ENCODE results near the gene HNRNPA2B1. TPM values are rescaled to one million over a fixed set of nuclear protein-coding genes. Genes with fewer than 3 reads are reported as not detected.

The HNRNPA2B1 gene
- total RNA-seq, result 100 to 1,000 TPM; 450 to 466 TPM
- 100 to 1,000 TPM; 475 to 700 TPM for polyA plus RNA-seq

GRCh38 chr7:26200444-26201246 is at the start of gene HNRNPA2B1:
TSS of gene HNRNPA2B1 (minus strand) at chr7:26200746. CDS start at chr7:26200577, 169 bp downstream.
- Histone ChIP-seq H3K27ac (ENCODE audit: low read depth, low read length) (peak within 1 kb of the TSS; percentile 98), H3K4me3 (ENCODE audit: low read length in 2 of 2) (peak within 1 kb of the TSS; percentile 80 to 89), H3K36me3 (ENCODE audit: insufficient read depth, low read length) (peaks cover 21% of the 10 kb centered on the region), H3K9me3 (ENCODE audit: control insufficient read depth in 1 of 2, low read length in 2 of 2) (no peaks in the 10 kb centered on the region), H3K27me3 (ENCODE audit: insufficient read depth, low read length) (no peaks in the 10 kb centered on the region), H3K4me1 (ENCODE audit: insufficient read depth, low read length) (peaks cover 56% of the 10 kb centered on the region)
- ChIA-PET POLR2A (ENCODE audit: partially characterized antibody) (interaction anchor here (0.6 to 13.1 kb wide), 46 partner anchors 9 to 1540 kb away, joined by 3 to 369 read pairs (median 6); partner anchors contain the start of genes CYCS, NFE2L3, OSBPL3 and SNX10), CTCF (ENCODE audit: partially characterized antibody) (interaction anchor here (0.8 to 9.9 kb wide), 9 partner anchors 8 to 169 kb away, joined by 3 to 212 read pairs (median 5); partner anchors contain the start of genes NFE2L3 and SNX10)
- peak; percentile 98 to 100 (median 99) for DNase-seq
- Mint-ChIP-seq H3K36me3 (peaks cover 42 to 71% of the 10 kb centered on the region in 2 donors), H3K27ac (peak within 1 kb of the TSS; percentile 99 to 100 (median 100)), H3K4me3 (peak within 1 kb of the TSS; percentile 99 to 100 (median 100)), H3K27me3 (peaks cover 0 to 4% of the 10 kb centered on the region in 2 donors), H3K4me1 (peaks cover 38 to 76% (median 46%) of the 10 kb centered on the region in 4 donors), H3K9me3 (peaks cover 0 to 18% (median 4%) of the 10 kb centered on the region in 8 donors)
- intact Hi-C loops (cut with micrococcal nuclease), result loop anchor here (1.0 to 5.0 kb wide), 4 partner anchors 48 to 467 kb away; partner anchors contain the start of genes NFE2L3 and SNX10

GRCh38 chr7:26250239-26250638 is 49.7 kb upstream of the HNRNPA2B1 start:
- Histone ChIP-seq H3K4me1 (ENCODE audit: insufficient read depth, low read length) (no peaks in the 10 kb centered on the region), H3K4me3 (ENCODE audit: low read length in 2 of 2) (no peak overlapping the region), H3K36me3 (ENCODE audit: insufficient read depth, low read length) (no peaks in the 10 kb centered on the region), H3K9me3 (ENCODE audit: control insufficient read depth in 1 of 2, low read length in 2 of 2) (no peaks in the 10 kb centered on the region), H3K27me3 (ENCODE audit: insufficient read depth, low read length) (no peaks in the 10 kb centered on the region), H3K27ac (ENCODE audit: low read depth, low read length) (no peak overlapping the region)
- Mint-ChIP-seq H3K36me3 (no peaks in the 10 kb centered on the region), H3K27me3 (no peaks in the 10 kb centered on the region), H3K4me3 (no peak overlapping the region), H3K9me3 (no peaks in the 10 kb centered on the region), H3K4me1 (peaks cover 0 to 1% (median 0%) of the 10 kb centered on the region in 4 donors), H3K27ac (peak overlapping the region in 2 of 7 donors; percentile 50 to 74)
- ChIA-PET CTCF (ENCODE audit: partially characterized antibody) (no interaction called here), POLR2A (ENCODE audit: partially characterized antibody) (interaction anchor here (1.4 kb wide), 1 partner anchor 50 kb away, joined by 5 read pairs; no protein-coding TSS in a partner anchor)
- DNase-seq, result peak in 2 of 5 donors; percentile 1 to 2
- intact Hi-C loops (cut with micrococcal nuclease), result no loop called here

DNA sequence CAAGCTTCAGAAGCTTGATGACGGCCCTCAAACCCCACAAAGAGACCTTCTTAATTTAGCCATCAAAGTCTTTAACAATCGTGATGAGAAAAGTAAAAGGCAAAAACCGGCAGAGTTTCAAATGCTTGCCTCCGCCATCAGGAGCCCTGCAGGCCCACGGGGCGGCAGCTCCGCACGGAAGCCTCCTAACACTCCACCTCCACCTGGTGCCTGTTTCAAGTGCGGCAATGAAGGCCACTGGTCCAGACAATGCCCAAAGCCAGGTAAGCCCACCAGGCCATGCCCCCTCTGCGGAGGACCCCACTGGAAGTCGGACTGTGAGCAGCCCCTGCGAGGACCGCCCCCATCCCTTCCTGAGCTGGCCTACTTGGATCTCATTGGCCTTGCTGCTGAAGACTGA is 44.6 kb upstream of the HNRNPA2B1 start:
- H3K4me1 Mint-ChIP-seq, result peaks cover 0 to 1% (median 0%) of the 10 kb centered on the region in 4 donors
- no peaks in the 10 kb centered on the region for H3K9me3 ChIP-seq (ENCODE audit: control insufficient read depth in 1 of 2, low read length in 2 of 2)
- intact Hi-C loops (cut with micrococcal nuclease), result no loop called here
- H3K9me3 Mint-ChIP-seq, result no peaks in the 10 kb centered on the region
- H3K27ac ChIP-seq (ENCODE audit: low read depth, low read length), result no peak overlapping the region
- H3K27ac Mint-ChIP-seq, result no peak overlapping the region
- H3K36me3 Mint-ChIP-seq, result no peaks in the 10 kb centered on the region
- no peaks in the 10 kb centered on the region for H3K4me1 ChIP-seq (ENCODE audit: insufficient read depth, low read length)
- no peaks in the 10 kb centered on the region for H3K36me3 ChIP-seq (ENCODE audit: insufficient read depth, low read length)
- H3K4me3 ChIP-seq (ENCODE audit: low read length in 2 of 2), result no peak overlapping the region
- H3K27me3 ChIP-seq (ENCODE audit: insufficient read depth, low read length), result no peaks in the 10 kb centered on the region
- POLR2A ChIA-PET (ENCODE audit: partially characterized antibody), result no interaction called here
- CTCF ChIA-PET (ENCODE audit: partially characterized antibody), result interaction anchor here (0.8 kb wide), 1 partner anchor 41 kb away, joined by 3 read pairs; no protein-coding TSS in a partner anchor
- no peak for DNase-seq
- no peak overlapping the region for H3K4me3 Mint-ChIP-seq
- H3K27me3 Mint-ChIP-seq, result peaks cover 0 to 5% of the 10 kb centered on the region in 2 donors

GRCh38 chr7:26238032-26238431 is 37.5 kb upstream of the HNRNPA2B1 start:
- no peak for DNase-seq
- Histone ChIP-seq H3K36me3 (ENCODE audit: insufficient read depth, low read length) (no peaks in the 10 kb centered on the region), H3K27ac (ENCODE audit: low read depth, low read length) (no peak overlapping the region), H3K4me3 (ENCODE audit: low read length in 2 of 2) (no peak overlapping the region), H3K4me1 (ENCODE audit: insufficient read depth, low read length) (no peaks in the 10 kb centered on the region), H3K9me3 (ENCODE audit: control insufficient read depth in 1 of 2, low read length in 2 of 2) (no peaks in the 10 kb centered on the region), H3K27me3 (ENCODE audit: insufficient read depth, low read length) (no peaks in the 10 kb centered on the region)
- ChIA-PET CTCF (ENCODE audit: partially characterized antibody) (interaction anchor here (0.7 to 1.6 kb wide), 3 partner anchors 10 to 53 kb away, joined by 3 to 4 read pairs (median 3); no protein-coding TSS in a partner anchor), POLR2A (ENCODE audit: partially characterized antibody) (no interaction called here)
- intact Hi-C loops (cut with micrococcal nuclease), result no loop called here
- H3K4me1 Mint-ChIP-seq, result no peaks in the 10 kb centered on the region
- no peak overlapping the region for H3K4me3 Mint-ChIP-seq
- peaks cover 0 to 2% of the 10 kb centered on the region in 2 donors for H3K27me3 Mint-ChIP-seq
- no peak overlapping the region for H3K27ac Mint-ChIP-seq
- H3K36me3 Mint-ChIP-seq, result no peaks in the 10 kb centered on the region
- no peaks in the 10 kb centered on the region for H3K9me3 Mint-ChIP-seq

DNA sequence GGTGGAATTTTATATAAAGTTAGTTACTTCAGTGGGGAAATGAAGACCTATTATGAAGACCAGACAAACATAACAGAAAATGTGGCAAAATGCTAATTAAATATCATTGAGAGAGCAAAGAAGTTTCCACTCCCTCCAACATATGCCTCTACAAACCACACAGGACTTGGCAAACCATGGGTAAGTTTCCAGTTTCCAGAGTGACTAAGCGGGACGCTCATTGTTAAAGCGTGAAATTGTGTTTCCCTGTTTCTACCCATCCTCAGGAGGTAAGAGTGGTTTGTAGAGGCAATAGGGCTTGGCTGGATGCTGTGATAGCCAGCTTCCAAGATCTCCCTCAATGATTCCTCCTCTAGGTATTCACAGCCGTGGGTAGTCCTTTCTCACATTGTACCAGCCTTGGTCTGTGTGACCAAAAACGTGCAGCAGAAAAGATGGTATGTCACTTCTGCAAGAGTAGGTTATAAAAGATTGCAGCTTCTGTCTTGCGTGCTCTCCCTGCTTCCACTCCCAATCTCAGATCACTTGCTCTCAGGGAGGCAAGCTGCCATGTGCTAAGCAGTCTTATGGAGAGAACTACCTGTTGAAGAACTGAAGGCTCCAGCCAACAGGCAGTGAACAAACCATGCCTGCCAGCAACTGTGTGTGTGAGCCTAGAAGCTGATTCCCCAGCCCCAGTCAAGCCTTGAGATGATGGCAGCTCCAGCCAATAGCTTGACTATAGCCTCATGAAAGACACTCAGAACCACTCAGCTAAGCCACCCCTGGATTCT is 36.7 kb upstream of the HNRNPA2B1 start:
- Mint-ChIP-seq H3K4me3 (no peak overlapping the region), H3K36me3 (no peaks in the 10 kb centered on the region), H3K4me1 (no peaks in the 10 kb centered on the region), H3K27me3 (no peaks in the 10 kb centered on the region), H3K27ac (no peak overlapping the region), H3K9me3 (no peaks in the 10 kb centered on the region)
- POLR2A ChIA-PET (ENCODE audit: partially characterized antibody), result no interaction called here
- H3K4me3 ChIP-seq (ENCODE audit: low read length in 2 of 2), result no peak overlapping the region
- no peak for DNase-seq
- H3K27ac ChIP-seq (ENCODE audit: low read depth, low read length), result no peak overlapping the region
- no peaks in the 10 kb centered on the region for H3K9me3 ChIP-seq (ENCODE audit: control insufficient read depth in 1 of 2, low read length in 2 of 2)
- no peaks in the 10 kb centered on the region for H3K36me3 ChIP-seq (ENCODE audit: insufficient read depth, low read length)
- no peaks in the 10 kb centered on the region for H3K27me3 ChIP-seq (ENCODE audit: insufficient read depth, low read length)
- CTCF ChIA-PET (ENCODE audit: partially characterized antibody), result interaction anchor here (0.9 to 1.4 kb wide), 2 partner anchors 9 to 133 kb away, joined by 3 read pairs; no protein-coding TSS in a partner anchor
- H3K4me1 ChIP-seq (ENCODE audit: insufficient read depth, low read length), result no peaks in the 10 kb centered on the region
- intact Hi-C loops (cut with micrococcal nuclease), result no loop called here

DNA sequence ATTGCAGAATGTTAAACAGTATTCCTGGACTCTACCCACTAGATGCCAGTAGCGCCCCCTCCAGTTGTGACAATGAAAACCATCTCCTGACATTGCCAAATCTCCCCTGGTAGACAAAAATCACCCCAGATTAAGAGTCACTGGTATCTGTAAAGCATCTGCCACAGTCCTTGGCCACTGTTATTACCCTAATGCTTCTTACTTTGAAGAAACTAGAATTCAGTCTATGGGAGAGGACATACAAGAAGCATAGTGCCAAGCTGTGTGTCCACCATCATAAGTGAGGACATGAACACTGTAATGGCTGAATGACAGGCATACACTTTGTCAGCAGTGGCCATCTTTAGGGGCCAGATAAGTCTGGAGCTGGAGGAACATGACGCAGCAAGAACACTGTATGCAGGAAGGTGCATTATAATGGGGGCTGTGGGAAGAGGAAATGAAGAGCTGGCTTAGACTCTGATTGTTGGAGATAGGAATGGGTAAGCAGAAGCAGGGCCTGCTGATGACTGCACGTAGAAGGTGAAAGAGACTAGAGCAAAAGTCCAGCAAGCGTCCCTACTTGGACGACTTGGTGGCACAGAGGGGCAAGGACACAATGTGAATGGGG is 33.5 kb upstream of the HNRNPA2B1 start:
- ChIA-PET POLR2A (ENCODE audit: partially characterized antibody) (interaction anchor here (1.2 kb wide), 1 partner anchor 33 kb away, joined by 3 read pairs; the partner anchor contains the start of gene CBX3), CTCF (ENCODE audit: partially characterized antibody) (no interaction called here)
- no peaks in the 10 kb centered on the region for H3K36me3 ChIP-seq (ENCODE audit: insufficient read depth, low read length)
- Mint-ChIP-seq H3K36me3 (no peaks in the 10 kb centered on the region), H3K27ac (no peak overlapping the region), H3K4me1 (no peaks in the 10 kb centered on the region), H3K27me3 (no peaks in the 10 kb centered on the region), H3K9me3 (no peaks in the 10 kb centered on the region), H3K4me3 (no peak overlapping the region)
- H3K4me1 ChIP-seq (ENCODE audit: insufficient read depth, low read length), result no peaks in the 10 kb centered on the region
- no peak for DNase-seq
- H3K4me3 ChIP-seq (ENCODE audit: low read length in 2 of 2), result no peak overlapping the region
- H3K27ac ChIP-seq (ENCODE audit: low read depth, low read length), result no peak overlapping the region
- H3K27me3 ChIP-seq (ENCODE audit: insufficient read depth, low read length), result no peaks in the 10 kb centered on the region
- intact Hi-C loops (cut with micrococcal nuclease), result no loop called here
- no peaks in the 10 kb centered on the region for H3K9me3 ChIP-seq (ENCODE audit: control insufficient read depth in 1 of 2, low read length in 2 of 2)
